ENCODE data around the gene ABCC9.

Gene ABCC9

GRCh38 chr12:21881965-21882364, 59.3 kb downstream of the ABCC9 start:
- no peak for DNase-seq (ENCODE audit: extremely low read depth in 1 of 2, low read depth in 1 of 2)

DNA sequence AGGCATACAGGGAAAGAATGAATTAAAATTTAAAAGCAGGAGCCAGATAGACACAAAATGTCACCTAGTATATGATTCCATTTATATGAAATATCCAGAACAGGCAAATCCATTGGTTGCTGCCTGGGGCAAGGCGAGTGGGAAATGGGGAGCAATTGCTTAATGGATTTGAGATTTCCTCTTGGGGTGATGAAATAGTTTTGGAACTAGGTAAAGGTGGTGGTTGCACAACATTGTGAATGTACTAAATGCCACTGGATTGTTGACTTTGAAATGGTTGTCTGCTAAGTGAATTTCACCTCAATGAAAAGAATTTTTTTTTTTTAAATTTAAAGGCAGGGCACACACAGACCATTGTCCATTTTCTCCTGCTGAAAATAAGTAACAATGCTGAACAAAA, 61.9 kb downstream of the ABCC9 start:
- no peak for DNase-seq (ENCODE audit: extremely low read depth in 1 of 2, low read depth in 1 of 2)

GRCh38 chr12:21877293-21877982, 63.8 kb downstream of the ABCC9 start:
- DNase-seq (ENCODE audit: extremely low read depth in 1 of 2, low read depth in 1 of 2), result no peak

DNA sequence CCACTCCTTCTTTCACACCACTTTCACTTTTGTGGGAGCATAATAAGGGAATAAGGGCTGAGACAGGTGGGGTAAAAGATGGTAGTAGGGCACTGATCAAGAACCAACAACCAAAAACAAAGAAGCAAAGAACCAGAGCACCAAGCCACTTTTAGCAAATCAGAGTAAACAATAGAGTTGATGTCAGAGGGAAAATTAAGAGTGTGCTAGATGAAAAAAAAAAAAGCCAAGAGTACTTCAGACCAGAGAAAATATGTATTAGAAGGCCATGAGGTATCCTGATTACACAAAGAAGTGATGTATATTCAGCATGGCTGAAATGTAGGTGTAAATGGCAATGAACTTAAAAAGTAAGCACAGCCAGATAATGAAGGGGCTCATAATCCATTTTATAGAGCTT, 75.4 kb downstream of the ABCC9 start:
- no peak for DNase-seq (ENCODE audit: extremely low read depth in 1 of 2, low read depth in 1 of 2)

- DNase-seq (ENCODE audit: extremely low read depth in 1 of 2, low read depth in 1 of 2), result no peak
These were observed 80.7 kb downstream of the ABCC9 start for GRCh38 chr12:21860534-21860933.

GRCh38 chr12:21860128-21860527, 81.1 kb downstream of the ABCC9 start:
- no peak for DNase-seq (ENCODE audit: extremely low read depth in 1 of 2, low read depth in 1 of 2)

DNA sequence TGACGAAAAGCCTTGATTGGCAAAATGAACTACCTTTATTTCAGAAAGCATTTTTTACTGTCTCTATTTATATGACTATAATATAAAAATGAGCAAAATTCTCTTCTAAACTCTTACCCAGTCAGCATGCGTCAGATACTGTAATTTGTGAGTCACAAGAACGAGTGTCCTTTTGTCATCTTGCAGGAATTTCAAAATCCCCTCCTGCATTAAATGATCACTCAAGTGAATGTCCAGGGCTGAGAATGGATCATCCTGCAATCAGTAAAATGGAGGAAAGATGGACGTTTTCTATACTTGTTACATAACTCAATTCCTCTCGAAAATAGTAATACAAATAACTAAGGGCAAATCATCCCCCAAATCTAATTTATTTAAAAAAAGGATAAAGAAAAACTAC, 89.0 kb downstream of the ABCC9 start:
- DNase-seq (ENCODE audit: extremely low read depth in 1 of 2, low read depth in 1 of 2), result no peak

- DNase-seq (ENCODE audit: extremely low read depth in 1 of 2, low read depth in 1 of 2), result no peak
These were observed 90.1 kb downstream of the ABCC9 start for GRCh38 chr12:21851151-21851550.

- DNase-seq (ENCODE audit: extremely low read depth in 1 of 2, low read depth in 1 of 2), result no peak
These were observed 90.8 kb downstream of the ABCC9 start for GRCh38 chr12:21850419-21850818.

DNA sequence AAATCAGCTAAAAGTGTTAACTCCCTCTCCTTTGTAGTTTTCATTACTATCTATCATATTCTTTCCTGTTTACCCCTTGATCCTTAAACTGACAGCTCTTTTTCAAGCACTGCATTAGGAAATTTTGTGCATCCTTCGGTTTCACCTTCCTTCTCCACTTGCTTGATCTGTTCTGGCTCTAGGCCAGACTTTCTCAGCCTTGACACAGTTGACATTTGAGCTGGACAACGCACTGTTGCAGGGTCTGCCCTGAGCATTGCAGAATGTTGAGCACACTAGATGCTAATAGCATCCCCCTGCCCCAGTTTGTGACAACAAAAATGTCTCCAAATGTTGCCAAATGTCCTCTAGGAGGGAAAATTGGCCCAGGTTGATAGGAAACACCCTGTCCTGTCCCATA, 91.3 kb downstream of the ABCC9 start:
- DNase-seq (ENCODE audit: extremely low read depth in 1 of 2, low read depth in 1 of 2), result no peak

- DNase-seq (ENCODE audit: extremely low read depth in 1 of 2, low read depth in 1 of 2), result no peak
These were observed 93.0 kb downstream of the ABCC9 start for GRCh38 chr12:21848192-21848591.

GRCh38 chr12:21843795-21844194, 97.4 kb downstream of the ABCC9 start:
- no peak for DNase-seq (ENCODE audit: extremely low read depth in 1 of 2, low read depth in 1 of 2)

GRCh38 chr12:21839776-21840175, 101.5 kb downstream of the ABCC9 start:
- no peak for DNase-seq (ENCODE audit: extremely low read depth in 1 of 2, low read depth in 1 of 2)

DNA sequence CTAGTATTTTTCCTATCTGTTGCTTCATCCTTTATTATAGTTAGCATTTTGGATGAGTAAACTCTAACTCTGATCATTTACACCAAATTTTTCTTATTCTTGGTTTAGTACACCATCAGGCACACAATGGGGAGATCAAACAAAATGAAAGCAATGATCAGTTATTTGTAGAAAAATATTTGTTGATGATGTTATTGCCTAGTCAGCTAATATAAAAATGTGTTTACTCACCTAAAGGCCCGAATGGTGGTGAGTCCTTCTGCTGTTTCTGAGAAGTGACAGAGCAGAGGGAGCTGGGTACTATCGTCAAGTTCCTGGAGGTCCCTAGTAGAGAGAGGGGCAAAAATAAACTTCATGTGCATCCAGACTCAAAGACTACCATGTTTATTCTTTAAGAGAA, 103.4 kb downstream of the ABCC9 start:
- DNase-seq (ENCODE audit: extremely low read depth in 1 of 2, low read depth in 1 of 2), result no peak

GRCh38 chr12:21831791-21832344, 109.4 kb downstream of the ABCC9 start:
- no peak for DNase-seq (ENCODE audit: extremely low read depth in 1 of 2, low read depth in 1 of 2)

DNA sequence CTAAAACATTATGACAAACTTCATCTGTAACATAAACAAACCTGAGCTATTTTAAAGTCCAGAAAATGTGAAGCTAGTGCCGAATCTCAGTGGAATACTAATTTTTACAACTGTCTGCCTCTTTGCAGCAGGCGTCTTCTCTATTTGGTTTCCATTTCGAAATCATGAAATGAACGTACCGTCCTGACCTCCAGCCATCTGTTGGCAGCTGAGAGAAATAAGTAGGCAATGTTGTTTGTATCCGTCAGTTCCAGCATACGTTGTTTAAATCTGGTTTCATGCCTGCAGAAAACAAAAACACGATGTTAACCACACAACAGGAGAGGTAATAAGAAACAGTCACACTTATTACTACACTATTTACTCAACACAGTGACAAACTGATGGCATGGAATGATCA, 112.4 kb downstream of the ABCC9 start:
- DNase-seq (ENCODE audit: extremely low read depth in 1 of 2, low read depth in 1 of 2), result no peak

DNA sequence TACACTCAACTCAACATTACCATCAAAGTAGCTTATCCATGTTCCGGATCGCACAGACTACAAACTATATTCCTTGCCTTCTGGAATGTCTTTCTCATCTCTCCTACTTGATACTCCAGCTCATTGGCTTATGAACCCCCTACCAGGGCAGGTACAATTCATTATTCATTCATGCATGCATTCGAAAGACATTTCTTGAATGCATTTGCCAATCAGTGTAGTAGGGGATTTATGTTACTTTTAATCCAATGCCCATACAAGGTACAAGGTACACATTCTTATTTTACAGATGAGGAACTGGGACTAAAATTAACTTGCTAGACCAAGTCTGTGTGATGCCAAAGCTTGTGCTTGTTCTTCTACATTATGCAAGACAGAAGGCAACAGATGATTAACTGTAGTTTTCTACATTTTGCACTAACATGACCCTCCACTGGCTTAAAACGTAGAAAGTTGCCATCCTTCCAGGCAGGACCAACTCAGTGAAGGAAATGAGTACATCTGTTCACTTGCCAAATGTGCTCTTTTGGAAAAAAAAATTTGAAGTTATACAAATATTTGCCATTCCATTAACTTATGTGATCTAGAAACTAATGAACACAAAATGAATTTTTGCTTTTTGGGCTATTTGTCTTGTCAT, 113.0 kb downstream of the ABCC9 start:
- DNase-seq (ENCODE audit: extremely low read depth in 1 of 2, low read depth in 1 of 2), result no peak

DNA sequence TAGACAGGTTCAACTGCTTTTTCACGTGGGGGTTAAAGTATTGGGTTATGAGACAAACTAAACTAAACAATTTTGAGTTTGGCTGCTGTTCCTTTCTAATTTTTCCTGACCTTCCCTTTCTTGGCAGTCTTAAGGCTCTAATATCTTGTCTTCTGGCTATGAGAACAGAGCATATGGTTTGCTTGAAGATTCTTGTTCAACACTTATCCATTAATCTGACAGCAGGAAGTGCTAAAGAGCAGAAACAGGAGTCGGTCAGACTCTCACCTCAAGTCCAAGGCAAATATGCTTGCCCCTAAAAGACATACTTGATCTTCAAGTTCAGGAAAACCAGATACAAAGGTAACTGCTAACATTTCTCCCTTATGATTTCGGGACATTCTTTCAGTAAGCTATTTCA, 114.1 kb downstream of the ABCC9 start:
- no peak for DNase-seq (ENCODE audit: extremely low read depth in 1 of 2, low read depth in 1 of 2)

- DNase-seq (ENCODE audit: extremely low read depth in 1 of 2, low read depth in 1 of 2), result no peak
These were observed 114.7 kb downstream of the ABCC9 start for GRCh38 chr12:21826618-21826910.

DNA sequence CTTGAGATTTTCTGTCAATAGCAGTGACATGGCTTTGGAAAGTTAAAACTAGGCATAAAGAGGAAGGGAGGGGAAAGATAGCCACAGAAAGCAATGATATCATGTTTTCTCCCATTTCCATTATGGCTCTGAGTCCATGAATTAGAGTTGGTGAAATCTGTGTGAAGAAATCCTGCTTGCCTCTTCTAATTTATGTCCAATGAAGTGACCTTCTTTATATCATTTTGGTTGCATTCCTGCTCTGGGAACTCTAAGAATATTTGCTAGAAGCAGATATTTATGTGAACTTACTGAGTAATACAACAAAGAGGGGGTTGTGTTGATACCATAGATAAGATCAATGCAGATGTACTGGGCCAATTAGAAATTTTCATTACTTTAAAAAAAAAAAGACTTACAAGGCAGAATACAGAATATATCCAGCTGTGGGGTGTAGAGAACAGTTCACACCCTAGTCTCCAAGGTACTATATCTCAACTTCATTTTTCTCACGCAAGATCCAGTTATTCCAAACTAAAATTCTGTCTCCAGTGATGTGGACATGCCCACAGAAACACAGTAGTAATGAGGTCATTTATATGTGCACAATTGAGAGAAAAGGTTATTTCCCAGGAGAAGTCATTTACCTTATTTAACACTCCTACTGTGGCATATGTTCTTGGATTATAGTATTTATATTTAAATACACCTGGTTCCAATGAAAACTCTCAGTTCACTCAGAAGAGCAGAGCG, 115.2 kb downstream of the ABCC9 start:
- DNase-seq (ENCODE audit: extremely low read depth in 1 of 2, low read depth in 1 of 2), result no peak

DNA sequence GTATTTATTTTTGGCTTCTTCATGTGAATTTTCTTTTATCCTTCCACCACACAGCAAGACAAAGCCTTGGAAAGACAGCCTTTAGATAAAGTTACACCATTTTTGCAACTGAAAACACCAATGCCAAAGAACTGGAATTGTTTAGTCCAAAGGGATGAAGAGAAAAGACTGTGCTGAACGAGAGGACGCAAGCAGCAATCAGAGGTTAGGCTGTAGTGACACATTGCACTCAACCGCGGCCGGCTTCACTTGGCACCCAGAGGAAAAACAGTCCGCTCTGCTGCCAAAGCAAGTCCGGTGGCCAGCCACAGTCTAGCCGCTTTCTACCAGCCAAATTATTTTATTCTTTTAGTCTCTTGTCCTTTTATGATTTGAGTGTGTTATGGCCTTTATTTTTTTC, 117.6 kb downstream of the ABCC9 start:
- DNase-seq (ENCODE audit: extremely low read depth in 1 of 2, low read depth in 1 of 2), result no peak

- no peak for DNase-seq (ENCODE audit: extremely low read depth in 1 of 2, low read depth in 1 of 2)
These were observed 121.5 kb downstream of the ABCC9 start for GRCh38 chr12:21819678-21820077.

Data from stimulated activated CD8-positive, alpha-beta memory T cell treated with anti-CD3 and anti-CD28 coated beads, Interleukin-7, amount 100 ng/mL, for 48 hours (primary cell).